Measurements from ENCODE around the gene COL7A1. TPM values are rescaled to one million over a fixed set of nuclear protein-coding genes. Genes with fewer than 3 reads are reported as not detected.

COL7A1 gene
- total RNA-seq, 4 donors from 2014 or later: 159 to 393 (median 199) TPM

- intact Hi-C loops (cut with DNase I; ENCODE audit: low total_unique reads): no loop called here
- no peak overlapping the region for H3K4me3 ChIP-seq (ENCODE audit: low read depth, poor library complexity, severe bottlenecking)
- TF ChIP-seq POLR2A (IDR thresholded peaks at IDR 0.05) (no peak), CTCF (IDR thresholded peaks at IDR 0.05) (no peak)
- no peak for DNase-seq (ENCODE audit: low spot score in 2 of 2)
- WGBS, 2 donors: 79 to 93% methylated on average over 4 to 6 of the region's 6 CpGs
Measured at GRCh38 chr3:48518069-48518468, 77.1 kb downstream of the COL7A1 start.

- WGBS, 2 donors: 51 to 54% methylated on average over 8 of the region's 8 CpGs
- intact Hi-C loops (cut with DNase I; ENCODE audit: low total_unique reads): no loop called here
- TF ChIP-seq POLR2A (IDR thresholded peaks at IDR 0.05): no peak
- no peak for TF ChIP-seq CTCF (IDR thresholded peaks at IDR 0.05)
- DNase-seq (ENCODE audit: low spot score in 2 of 2): no peak
- no peak overlapping the region for H3K4me3 ChIP-seq (ENCODE audit: low read depth, poor library complexity, severe bottlenecking)
Measured at GRCh38 chr3:48516571-48516970, 78.6 kb downstream of the COL7A1 start.

- DNase-seq (ENCODE audit: low spot score in 2 of 2): no peak
- intact Hi-C loops (cut with DNase I; ENCODE audit: low total_unique reads): no loop called here
- H3K4me3 ChIP-seq (ENCODE audit: low read depth, poor library complexity, severe bottlenecking): no peak overlapping the region
- TF ChIP-seq POLR2A (IDR thresholded peaks at IDR 0.05): no peak
- no peak for TF ChIP-seq CTCF (IDR thresholded peaks at IDR 0.05)
- WGBS, 2 donors: 83 to 87% methylated on average over 8 of the region's 8 CpGs
Measured at GRCh38 chr3:48514431-48515227, 80.5 kb downstream of the COL7A1 start.

MicroRNAs encoded within 50 kb of the gene (microRNA counts, 767-probe panel; counts per million panel counts)
- 0 to 358 counts per million in 2 donors for microRNA hsa-miR-711

Small RNAs within 50 kb of the gene (microRNA-seq; reads per million reads assigned to microRNA genes)
- 0 to 0.57 reads per million in 2 donors for gene MIR4793 (ENCODE audit: borderline number of aligned reads in 1 of 2, borderline replicate concordance in 2 of 2)
- gene MIR6823 (ENCODE audit: borderline number of aligned reads in 1 of 2, borderline replicate concordance in 2 of 2): 0 reads per million in 2 donors
- gene MIR711 (ENCODE audit: borderline number of aligned reads in 1 of 2, borderline replicate concordance in 2 of 2): 0 reads per million in 2 donors

Other genes with a start within 250 kb of the COL7A1 start
- not detected for gene FBXW12, start 223.1 kb downstream of the COL7A1 start, total RNA-seq
- 100 to 1,000 TPM; 111 to 227 (median 145) TPM for gene PLXNB1, start 165.2 kb downstream of the COL7A1 start, total RNA-seq
- gene CCDC51, start 155.2 kb downstream of the COL7A1 start, total RNA-seq: 10 to 100 TPM in 3 of 4 donors, 1 to 10 TPM in 1; 6.7 to 17.1 (median 11.6) TPM
- 100 to 1,000 TPM; 173 to 271 (median 250) TPM for gene TMA7, start 155.1 kb downstream of the COL7A1 start, total RNA-seq
- gene ATRIP, start 148.6 kb downstream of the COL7A1 start, total RNA-seq: 10 to 100 TPM in 2 of 4 donors, 1 to 10 TPM in 2; 5.6 to 14.1 (median 9.3) TPM
- gene SHISA5, start 91.2 kb downstream of the COL7A1 start, total RNA-seq: 10 to 100 TPM; 64.3 to 93.6 (median 71.0) TPM
- gene PFKFB4, start 38.5 kb downstream of the COL7A1 start, total RNA-seq: 1 to 10 TPM; 3.7 to 8.8 (median 6.4) TPM
- 1 to 10 TPM; 4.8 to 9.8 (median 6.2) TPM for gene UCN2, start 31.5 kb downstream of the COL7A1 start, total RNA-seq
- 100 to 1,000 TPM; 240 to 373 (median 334) TPM for gene UQCRC1, start 14.3 kb upstream of the COL7A1 start, total RNA-seq
- gene TMEM89, start 26.4 kb upstream of the COL7A1 start, total RNA-seq: not detected
- 10 to 100 TPM in 3 of 4 donors, 1 to 10 TPM in 1; 9.4 to 36.5 (median 17.9) TPM for gene SLC26A6, start 40.1 kb upstream of the COL7A1 start, total RNA-seq
- 1 to 10 TPM in 2 of 4 donors, under 1 TPM in 2; 0.59 to 4.7 (median 1.2) TPM for gene CELSR3, start 67.6 kb upstream of the COL7A1 start, total RNA-seq
- gene NCKIPSD, start 90.6 kb upstream of the COL7A1 start, total RNA-seq: 10 to 100 TPM; 32.0 to 51.0 (median 41.1) TPM
- 100 to 1,000 TPM; 142 to 304 (median 187) TPM for gene IP6K2, start 121.9 kb upstream of the COL7A1 start, total RNA-seq